Gastrocnemius medialis (tissue), 4 donors: Measurements from ENCODE around the gene RCL1.
"Not testable (repeated sequence)": the region's sequence is repeated elsewhere in the genome, so short reads cannot be mapped to it uniquely, and the experiment has no call there.

Experiments used
- CTCF ChIP-seq, 5 experiments: fragments of 450-650 bp in 3 of 5; fragments of 200-600 bp in 2 of 5; sonication (generic) in 2 of 5; IDR thresholded peaks in 4 of 5; conservative IDR thresholded peaks in 1 of 5; 1 replicate in 4 of 5; 2 replicates in 1 of 5; pipeline ENCODE4 v1.5.1; 2016 to 2019; ENCODE audit warnings: antibody characterized with exemption in 5 of 5, mild to moderate bottlenecking in 3 of 5, moderate library complexity in 3 of 5
- POLR2A ChIP-seq, 2 donors: fragments of 450-650 bp; IDR thresholded peaks; one replicate each; pipeline ENCODE4 v1.6.1; 2017; ENCODE audit warnings: antibody characterized with exemption in 2 of 2, mild to moderate bottlenecking in 2 of 2, moderate library complexity in 2 of 2

GRCh38 chr9:4783191-4783590 lies 9.6 kb upstream of the RCL1 start:
- TF ChIP-seq CTCF (IDR thresholded peaks at IDR 0.05 in 4 of 5, conservative IDR thresholded peaks at IDR 0.05 in 1 of 5); POLR2A (IDR thresholded peaks at IDR 0.05): not testable (repeated sequence)
